Measurements from ENCODE around the gene KLK15. TPM values are rescaled to one million over a fixed set of nuclear protein-coding genes. Genes with fewer than 3 reads are reported as not detected.

KLK15 gene
- polyA plus RNA-seq, 1 donor from 2014 or later, result not detected

- Histone ChIP-seq H3K79me2 (replicated peaks; ENCODE audit: insufficient read depth, low read length) (no peaks in the 10 kb centered on the region), H3K4me3 (ENCODE audit: low read length) (peak overlapping the region; percentile 72), H3K4me2 (ENCODE audit: low read length) (peak overlapping the region; percentile 21), H2AFZ (ENCODE audit: low read depth, low read length) (peak overlapping the region; percentile 25), H3K9ac (ENCODE audit: low read length) (peak overlapping the region; percentile 59), H3F3A (ENCODE audit: insufficient read depth, low read length, poor library complexity, severe bottlenecking) (no peaks in the 10 kb centered on the region), H3K27ac (ENCODE audit: low read length) (no peak overlapping the region), H3K9me2 (ENCODE audit: insufficient read depth, low read length) (no peaks in the 10 kb centered on the region), H4K20me1 (ENCODE audit: insufficient read depth) (no peaks in the 10 kb centered on the region), H3K9me3 (ENCODE audit: low read length) (no peaks in the 10 kb centered on the region), H3K27me3 (ENCODE audit: insufficient read depth, low read depth, low read length) (peaks cover 26% of the 10 kb centered on the region), H3K36me3 (ENCODE audit: insufficient read depth, low read length) (no peaks in the 10 kb centered on the region)
- no peak for TF ChIP-seq SMC3 (conservative IDR thresholded peaks at IDR 0.05; ENCODE audit: poor library complexity)
- TF ChIP-seq EP300 (conservative IDR thresholded peaks at IDR 0.05; ENCODE audit: poor library complexity, severe bottlenecking), result peak; percentile 20
- no peak for TF ChIP-seq REST (IDR thresholded peaks at IDR 0.05; ENCODE audit: borderline replicate concordance)
- TF ChIP-seq EZH2 (IDR thresholded peaks at IDR 0.05; ENCODE audit: borderline replicate concordance, insufficient read depth, low read length, poor library complexity, severe bottlenecking), result no peak
- TF ChIP-seq RAD21 (conservative IDR thresholded peaks at IDR 0.05), result no peak
- TF ChIP-seq TAF1 (IDR thresholded peaks at IDR 0.05; ENCODE audit: low read depth), result no peak
- TF ChIP-seq MXI1 (conservative IDR thresholded peaks at IDR 0.05; ENCODE audit: poor library complexity, severe bottlenecking), result peak; percentile 40
- TF ChIP-seq CTCF (IDR thresholded peaks at IDR 0.05; ENCODE audit: poor library complexity, severe bottlenecking), result peak; percentile 11
- TF ChIP-seq POLR2AphosphoS5 (IDR thresholded peaks at IDR 0.05), result peak; percentile 59
These were observed 2.6 kb upstream of the KLK15 start for GRCh38 chr19:50835785-50836542.

GRCh38 chr19:50835103-50835784, 1.9 kb upstream of the KLK15 start:
- Histone ChIP-seq H3K9ac (ENCODE audit: low read length) (peak overlapping the region; percentile 59), H3K36me3 (ENCODE audit: insufficient read depth, low read length) (no peaks in the 10 kb centered on the region), H3K9me3 (ENCODE audit: low read length) (no peaks in the 10 kb centered on the region)

More at GRCh38 chr19:50835103-50835784, 1.9 kb upstream of the KLK15 start:
- H3F3A ChIP-seq (ENCODE audit: insufficient read depth, low read length, poor library complexity, severe bottlenecking), result no peaks in the 10 kb centered on the region
- no peaks in the 10 kb centered on the region for H4K20me1 ChIP-seq (ENCODE audit: insufficient read depth)
- TF ChIP-seq CTCF (IDR thresholded peaks at IDR 0.05; ENCODE audit: poor library complexity, severe bottlenecking) (no peak), EZH2 (IDR thresholded peaks at IDR 0.05; ENCODE audit: borderline replicate concordance, insufficient read depth, low read length, poor library complexity, severe bottlenecking) (no peak), EP300 (conservative IDR thresholded peaks at IDR 0.05; ENCODE audit: poor library complexity, severe bottlenecking) (no peak), POLR2AphosphoS5 (IDR thresholded peaks at IDR 0.05) (no peak), MXI1 (conservative IDR thresholded peaks at IDR 0.05; ENCODE audit: poor library complexity, severe bottlenecking) (no peak), SMC3 (conservative IDR thresholded peaks at IDR 0.05; ENCODE audit: poor library complexity) (no peak), RAD21 (conservative IDR thresholded peaks at IDR 0.05) (no peak), REST (IDR thresholded peaks at IDR 0.05; ENCODE audit: borderline replicate concordance) (no peak), TAF1 (IDR thresholded peaks at IDR 0.05; ENCODE audit: low read depth) (no peak)
- no peaks in the 10 kb centered on the region for H3K79me2 ChIP-seq (replicated peaks; ENCODE audit: insufficient read depth, low read length)
- no peak overlapping the region for H3K27ac ChIP-seq (ENCODE audit: low read length)
- no peak overlapping the region for H3K4me2 ChIP-seq (ENCODE audit: low read length)
- H2AFZ ChIP-seq (ENCODE audit: low read depth, low read length), result peak overlapping the region; percentile 25
- no peaks in the 10 kb centered on the region for H3K9me2 ChIP-seq (ENCODE audit: insufficient read depth, low read length)
- H3K4me3 ChIP-seq (ENCODE audit: low read length), result peak overlapping the region; percentile 72
- H3K27me3 ChIP-seq (ENCODE audit: insufficient read depth, low read depth, low read length), result peaks cover 26% of the 10 kb centered on the region

Data from neural cell (in vitro differentiated cells).